ENCODE results near the gene SBF2. TPM values are rescaled to one million over a fixed set of nuclear protein-coding genes. Genes with fewer than 3 reads are reported as not detected.

Gene SBF2
- polyA plus RNA-seq, 1 donor (not counting 4 experiments of a cell fraction or from before 2014, with no cell fraction given), result 24.5 TPM

- no peak for TF ChIP-seq CTCF (optimal IDR thresholded peaks at IDR 0.05 in 1 of 3, IDR thresholded peaks at IDR 0.05 in 1 of 3, conservative IDR thresholded peaks at IDR 0.05 in 1 of 3; ENCODE audit: extremely low read depth in 1 of 3, insufficient read depth in 2 of 3, low read length in 3 of 3)
- TF ChIP-seq EZH2 (IDR thresholded peaks at IDR 0.05; ENCODE audit: low read length), result no peak
- Histone ChIP-seq H3K9ac (ENCODE audit: control insufficient read depth, extremely low read depth, insufficient read depth, low read length) (no peak overlapping the region), H3K27ac (ENCODE audit: control insufficient read depth, insufficient read depth, low read length) (no peak overlapping the region), H3K4me1 (ENCODE audit: control insufficient read depth, extremely low read depth, insufficient read depth, low read length) (peaks cover 15% of the 10 kb centered on the region), H3K9me1 (ENCODE audit: control insufficient read depth, extremely low read depth, insufficient read depth, low read length) (no peaks in the 10 kb centered on the region), H3K27me3 (ENCODE audit: control insufficient read depth, extremely low read depth, insufficient read depth, low read length) (no peaks in the 10 kb centered on the region), H3K9me3 (ENCODE audit: control insufficient read depth, low read depth, low read length) (no peaks in the 10 kb centered on the region), H3K79me2 (ENCODE audit: control insufficient read depth, insufficient read depth, low read length) (no peaks in the 10 kb centered on the region), H3K4me2 (ENCODE audit: control insufficient read depth, extremely low read depth, insufficient read depth, low read depth, low read length) (peak overlapping the region; percentile 4), H3K36me3 (ENCODE audit: control insufficient read depth in 2 of 2, extremely low read depth in 1 of 2, insufficient read depth in 2 of 2, low read length in 2 of 2) (no peaks in the 10 kb centered on the region), H4K20me1 (ENCODE audit: control insufficient read depth, extremely low read depth, insufficient read depth, low read length) (no peaks in the 10 kb centered on the region), H2AFZ (ENCODE audit: control insufficient read depth, low read length) (no peak overlapping the region), H3K4me3 (ENCODE audit: control insufficient read depth in 2 of 3, extremely low read depth in 1 of 3, insufficient read depth in 2 of 3, low read depth in 1 of 3, low read length in 3 of 3) (no peak overlapping the region)
- FAIRE-seq (peak; percentile 85), DNase-seq (ENCODE audit: low read depth, low spot score) (peak; percentile 74)
- dilution Hi-C loops (cut with MboI; ENCODE audit: extremely low pct_ligation_motif_present, low sequenced_read_pairs), result no loop called here
These were observed 154.4 kb downstream of the SBF2 start for GRCh38 chr11:10139656-10140055.

- Histone ChIP-seq H3K9ac (ENCODE audit: control insufficient read depth, extremely low read depth, insufficient read depth, low read length) (no peak overlapping the region), H3K4me2 (ENCODE audit: control insufficient read depth, extremely low read depth, insufficient read depth, low read depth, low read length) (peak overlapping the region; percentile 4), H3K4me3 (ENCODE audit: control insufficient read depth in 2 of 3, extremely low read depth in 1 of 3, insufficient read depth in 2 of 3, low read depth in 1 of 3, low read length in 3 of 3) (no peak overlapping the region), H4K20me1 (ENCODE audit: control insufficient read depth, extremely low read depth, insufficient read depth, low read length) (no peaks in the 10 kb centered on the region), H3K27ac (ENCODE audit: control insufficient read depth, insufficient read depth, low read length) (no peak overlapping the region), H3K9me3 (ENCODE audit: control insufficient read depth, low read depth, low read length) (no peaks in the 10 kb centered on the region), H3K4me1 (ENCODE audit: control insufficient read depth, extremely low read depth, insufficient read depth, low read length) (peaks cover 15% of the 10 kb centered on the region), H2AFZ (ENCODE audit: control insufficient read depth, low read length) (no peak overlapping the region), H3K9me1 (ENCODE audit: control insufficient read depth, extremely low read depth, insufficient read depth, low read length) (no peaks in the 10 kb centered on the region), H3K27me3 (ENCODE audit: control insufficient read depth, extremely low read depth, insufficient read depth, low read length) (no peaks in the 10 kb centered on the region), H3K36me3 (ENCODE audit: control insufficient read depth in 2 of 2, extremely low read depth in 1 of 2, insufficient read depth in 2 of 2, low read length in 2 of 2) (no peaks in the 10 kb centered on the region), H3K79me2 (ENCODE audit: control insufficient read depth, insufficient read depth, low read length) (no peaks in the 10 kb centered on the region)
- dilution Hi-C loops (cut with MboI; ENCODE audit: extremely low pct_ligation_motif_present, low sequenced_read_pairs), result no loop called here
- TF ChIP-seq CTCF (optimal IDR thresholded peaks at IDR 0.05 in 1 of 3, IDR thresholded peaks at IDR 0.05 in 1 of 3, conservative IDR thresholded peaks at IDR 0.05 in 1 of 3; ENCODE audit: extremely low read depth in 1 of 3, insufficient read depth in 2 of 3, low read length in 3 of 3) (no peak), EZH2 (IDR thresholded peaks at IDR 0.05; ENCODE audit: low read length) (no peak)
- FAIRE-seq (no peak), DNase-seq (ENCODE audit: low read depth, low spot score) (no peak)
These were observed 154.9 kb downstream of the SBF2 start for GRCh38 chr11:10139143-10139542.

All from keratinocyte (primary cell).